DMS79 (cell line): ENCODE measurements around the gene CEP68.

Experiments
- DNase-seq: peaks from one replicate; lab custom pipeline; 2025; lab: John Stamatoyannopoulos, UW

Gene CEP68

GRCh38 chr2:65057391-65058052 is 1.3 kb downstream of the CEP68 start:
- peak; percentile 47 for DNase-seq

- DNase-seq, result no peak
Observed at GRCh38 chr2:65059071-65059470, 2.9 kb downstream of the CEP68 start.

GRCh38 chr2:65061146-65061909 is 5.1 kb downstream of the CEP68 start:
- no peak for DNase-seq

GRCh38 chr2:65061910-65062339 is 5.7 kb downstream of the CEP68 start:
- no peak for DNase-seq

GRCh38 chr2:65062843-65063825 is 6.9 kb downstream of the CEP68 start:
- no peak for DNase-seq

- DNase-seq, result peak; percentile 96
Observed at GRCh38 chr2:65064728-65065552, 8.7 kb downstream of the CEP68 start.

- DNase-seq, result no peak
Observed at GRCh38 chr2:65067806-65068553, 11.8 kb downstream of the CEP68 start.

GRCh38 chr2:65069439-65069824 is 13.2 kb downstream of the CEP68 start:
- no peak for DNase-seq

GRCh38 chr2:65070172-65070830 is 14.1 kb downstream of the CEP68 start:
- no peak for DNase-seq

GRCh38 chr2:65070856-65071255 is 14.6 kb downstream of the CEP68 start:
- DNase-seq, result no peak

- DNase-seq, result no peak
Observed at GRCh38 chr2:65071499-65072180, 15.4 kb downstream of the CEP68 start.

- DNase-seq, result no peak
Observed at GRCh38 chr2:65072181-65072970, 16.2 kb downstream of the CEP68 start.

- peak; percentile 38 for DNase-seq
Observed at GRCh38 chr2:65073879-65074565, 17.8 kb downstream of the CEP68 start.

GRCh38 chr2:65075176-65075575 is 19.0 kb downstream of the CEP68 start:
- no peak for DNase-seq

- DNase-seq, result no peak
Observed at GRCh38 chr2:65075605-65076344, 19.6 kb downstream of the CEP68 start.

- DNase-seq, result no peak
Observed at GRCh38 chr2:65076345-65076710, 20.1 kb downstream of the CEP68 start.

- peak; percentile 16 for DNase-seq
Observed at GRCh38 chr2:65077898-65078297, 21.7 kb downstream of the CEP68 start.

- no peak for DNase-seq
Observed at GRCh38 chr2:65079017-65079416, 22.8 kb downstream of the CEP68 start.
